Stimulated activated CD4-positive, alpha-beta T cell treated with anti-CD3 and anti-CD28 coated beads, Interleukin-1b, Interleukin-23, amount 100 ng/mL, for 1 hour (primary cell): ENCODE measurements around the gene ALOX15.
"Not testable (repeated sequence)": the region's sequence is repeated elsewhere in the genome, so short reads cannot be mapped to it uniquely, and the experiment has no call there.

Experiments
- DNase-seq, 2 donors: peaks; one replicate each; pipeline ENCODE4 v3.0.0-alpha.2; 2020; ENCODE audit warnings: low read depth in 2 of 2

ALOX15 gene

GRCh38 chr17:4592240-4593005 lies 49.1 kb downstream of the ALOX15 start:
- DNase-seq = no peak

- no peak for DNase-seq
Measured at GRCh38 chr17:4591529-4591928, 49.9 kb downstream of the ALOX15 start.

DNA sequence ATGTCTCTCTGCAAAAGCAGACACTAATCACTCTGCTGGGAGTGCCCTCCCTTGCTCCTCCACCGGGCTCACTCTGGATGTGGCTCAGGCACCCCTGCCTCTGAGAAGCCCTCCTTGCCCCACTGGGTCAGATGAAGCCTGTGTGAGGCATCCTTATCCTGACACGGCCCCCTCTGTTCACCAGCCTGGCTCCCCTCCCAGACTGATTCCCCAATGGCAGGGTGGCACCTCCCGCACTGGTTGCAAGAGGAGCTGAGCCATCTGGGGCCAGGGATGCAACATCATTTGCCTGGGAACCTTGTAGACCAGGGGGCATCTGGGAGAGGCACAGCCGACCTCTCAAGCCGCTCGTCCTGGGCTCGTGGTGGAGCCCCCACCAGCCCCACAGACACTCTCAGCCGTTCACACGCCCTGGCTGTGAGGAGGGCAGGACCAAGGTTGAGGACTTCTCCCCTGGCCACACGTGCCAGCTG lies 50.5 kb downstream of the ALOX15 start:
- no peak for DNase-seq

GRCh38 chr17:4590042-4590441 lies 51.4 kb downstream of the ALOX15 start:
- not testable (repeated sequence) for DNase-seq

GRCh38 chr17:4588898-4589625 lies 52.4 kb downstream of the ALOX15 start:
- DNase-seq = no peak

GRCh38 chr17:4588391-4588790 lies 53.1 kb downstream of the ALOX15 start:
- no peak for DNase-seq

- no peak for DNase-seq
Measured at GRCh38 chr17:4587803-4588202, 53.7 kb downstream of the ALOX15 start.

GRCh38 chr17:4587195-4587594 lies 54.3 kb downstream of the ALOX15 start:
- DNase-seq = no peak

GRCh38 chr17:4586043-4586442 lies 55.4 kb downstream of the ALOX15 start:
- DNase-seq = no peak

DNA sequence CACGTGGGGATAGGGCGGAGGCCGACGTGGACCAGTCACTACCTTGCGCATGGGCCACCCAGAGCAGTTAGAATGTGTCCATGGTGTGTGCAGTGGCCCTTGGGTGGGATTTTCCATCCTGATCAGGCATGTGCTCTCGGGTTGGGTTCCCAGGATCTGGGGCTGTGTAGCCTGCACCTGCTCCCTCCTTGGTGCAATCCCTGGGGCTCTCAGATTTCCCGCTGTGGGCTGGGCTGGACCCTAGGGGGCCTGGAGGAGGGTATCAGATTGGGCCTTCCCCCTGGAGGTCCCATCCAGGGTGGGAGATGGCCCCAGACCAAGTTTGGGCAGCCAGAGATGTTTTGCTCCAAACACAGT lies 55.9 kb downstream of the ALOX15 start:
- no peak for DNase-seq

DNA sequence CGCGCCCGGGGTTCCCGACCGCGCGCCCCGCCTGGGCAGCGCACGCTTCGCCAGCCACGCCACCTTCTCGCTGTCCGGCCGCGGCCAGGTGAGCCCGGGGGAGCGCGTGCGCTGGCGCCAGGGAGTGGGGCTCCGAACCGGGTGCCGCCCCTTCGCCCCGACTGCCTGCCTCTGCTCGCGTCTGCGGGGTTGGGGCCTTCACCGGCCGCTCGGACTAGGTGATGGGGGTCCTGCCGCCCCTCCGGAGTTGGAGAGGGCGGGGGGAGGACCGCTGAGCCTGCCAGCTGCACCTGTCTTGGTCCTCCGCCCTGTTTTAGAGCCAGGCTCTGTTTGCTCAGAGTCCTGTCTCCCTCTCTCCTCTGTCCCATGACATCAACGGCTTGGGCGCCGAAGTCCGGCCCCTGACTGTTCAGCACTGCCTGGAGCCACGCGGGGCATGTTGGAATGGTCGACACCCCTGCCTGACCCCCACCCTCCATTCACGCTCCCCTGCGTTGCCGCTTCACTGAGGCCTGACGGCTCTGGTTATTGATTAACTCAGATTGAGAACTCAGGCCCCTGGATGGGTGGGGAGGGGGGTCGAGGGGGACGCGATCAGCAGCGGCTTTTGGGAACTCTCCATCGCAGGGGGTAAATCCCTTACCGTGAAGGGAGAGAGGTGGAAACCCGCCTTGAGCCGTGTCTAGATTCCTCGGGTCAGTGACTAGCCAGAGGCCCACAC lies 56.4 kb downstream of the ALOX15 start:
- no peak for DNase-seq

- no peak for DNase-seq
Measured at GRCh38 chr17:4584101-4584916, 57.2 kb downstream of the ALOX15 start, which contains the start of gene SMTNL2. Gene SMTNL2, plus strand, starts transcription at chr17:4584529. Its CDS starts 77 bp downstream, at chr17:4584606.

- DNase-seq = no peak
Measured at GRCh38 chr17:4583782-4584100, 57.7 kb downstream of the ALOX15 start.

DNA sequence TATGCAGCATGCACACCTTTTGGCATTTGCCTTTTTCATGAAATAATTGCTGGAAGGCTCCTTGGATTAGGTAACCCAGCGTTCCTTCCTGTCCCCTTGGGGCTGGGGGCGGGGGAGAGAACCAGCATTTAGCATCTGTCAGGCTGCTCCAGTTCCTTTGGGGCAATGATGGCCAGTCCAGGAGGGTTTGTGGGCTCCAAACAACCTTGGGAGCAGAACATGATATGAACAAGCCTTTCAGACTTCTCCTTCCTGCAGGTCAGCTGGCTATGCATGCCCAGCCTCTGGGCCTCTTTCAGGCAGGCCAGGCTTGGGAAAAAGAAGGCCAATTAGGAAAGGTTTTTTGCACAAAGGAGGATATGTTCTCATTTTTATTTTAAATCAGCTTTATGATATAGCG lies 58.3 kb downstream of the ALOX15 start:
- DNase-seq = no peak

GRCh38 chr17:4582691-4583090 lies 58.8 kb downstream of the ALOX15 start:
- DNase-seq = no peak

DNA sequence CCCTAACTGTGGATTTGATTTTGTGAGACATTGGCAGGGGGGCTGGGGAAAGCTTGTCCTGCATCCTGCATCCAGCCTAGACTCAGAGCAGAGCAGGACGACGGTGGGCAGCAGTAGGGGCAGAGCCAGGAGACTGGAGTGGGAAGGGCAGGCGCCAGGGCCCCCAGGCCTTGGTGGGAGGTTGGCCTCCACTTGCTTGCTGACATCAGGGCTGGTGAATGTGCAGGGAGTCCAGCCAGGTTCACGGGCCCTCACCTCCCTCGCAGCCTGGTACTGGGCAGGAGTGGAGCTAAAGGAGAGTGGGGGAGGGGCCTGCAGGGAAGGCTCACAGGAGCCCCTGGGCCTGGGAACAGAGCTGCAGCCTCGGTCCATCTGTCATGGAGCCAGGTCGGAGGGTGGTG lies 59.4 kb downstream of the ALOX15 start:
- DNase-seq = no peak
